ENCODE measurements around the gene C2CD4B. TPM values are rescaled to one million over a fixed set of nuclear protein-coding genes. Genes with fewer than 3 reads are reported as not detected.
A peak's percentile ranks its signal among the peaks of the same experiment; 100 is the strongest.

Gene C2CD4B
- total RNA-seq, 1 experiment from 2014 or later, result 0.13 TPM

DNA sequence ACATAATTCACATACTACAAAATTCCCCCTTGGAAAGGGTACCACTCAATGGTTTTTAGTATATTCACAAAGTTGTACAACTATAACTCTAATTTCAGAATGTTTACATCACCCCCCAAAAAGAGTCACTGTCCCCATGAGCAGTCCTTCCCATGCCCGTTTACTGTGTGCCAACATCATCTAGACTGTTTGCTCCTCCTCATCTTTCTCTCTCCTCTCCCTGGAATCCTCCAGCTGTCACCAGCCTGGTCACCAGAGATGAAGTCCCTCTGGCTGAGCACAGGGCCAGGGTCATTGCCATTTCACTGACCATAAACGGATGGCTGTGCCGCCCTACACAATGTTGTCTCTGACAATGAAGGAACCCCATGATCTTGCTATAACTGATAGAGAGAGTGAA is 45.2 kb downstream of the C2CD4B start:
- no peak overlapping the region for H3K23ac ChIP-seq (ENCODE audit: insufficient read length, low read depth, low read length)
- H3K14ac ChIP-seq (ENCODE audit: insufficient read depth, low read length), result no peak overlapping the region
- no peaks in the 10 kb centered on the region for H3K79me1 ChIP-seq (ENCODE audit: insufficient read depth, low read depth, low read length, poor library complexity, severe bottlenecking)
- Mint-ChIP-seq H3K27me3 (ENCODE audit: low read depth) (no peaks in the 10 kb centered on the region; the same call in 1 of the 2 replicates), H3K27ac (peak overlapping the region in 1 of 3 experiments; percentile 40; a peak in 1 of 7 replicates), H3K4me1 (peaks cover 0 to 12% of the 10 kb centered on the region in 2 experiments; a peak in 2 of 4 replicates), H3K4me3 (no peak overlapping the region), H3K9me3 (no peaks in the 10 kb centered on the region; a peak in 1 of 5 replicates), H3K36me3 (ENCODE audit: insufficient read depth in 1 of 3, low read depth in 3 of 3) (no peaks in the 10 kb centered on the region)
- H4K5ac ChIP-seq (ENCODE audit: insufficient read length, low read depth, low read length), result no peak overlapping the region
- H2AFZ ChIP-seq (ENCODE audit: low read length), result no peak overlapping the region
- H3K9me3 ChIP-seq (ENCODE audit: control insufficient read depth, low read depth, low read length), result no peaks in the 10 kb centered on the region
- H3K27me3 ChIP-seq (ENCODE audit: insufficient read depth, low read length), result no peaks in the 10 kb centered on the region
- H3K27ac ChIP-seq (ENCODE audit: insufficient read length, low read depth, low read length), result no peak overlapping the region
- TF ChIP-seq, protein P1, sequence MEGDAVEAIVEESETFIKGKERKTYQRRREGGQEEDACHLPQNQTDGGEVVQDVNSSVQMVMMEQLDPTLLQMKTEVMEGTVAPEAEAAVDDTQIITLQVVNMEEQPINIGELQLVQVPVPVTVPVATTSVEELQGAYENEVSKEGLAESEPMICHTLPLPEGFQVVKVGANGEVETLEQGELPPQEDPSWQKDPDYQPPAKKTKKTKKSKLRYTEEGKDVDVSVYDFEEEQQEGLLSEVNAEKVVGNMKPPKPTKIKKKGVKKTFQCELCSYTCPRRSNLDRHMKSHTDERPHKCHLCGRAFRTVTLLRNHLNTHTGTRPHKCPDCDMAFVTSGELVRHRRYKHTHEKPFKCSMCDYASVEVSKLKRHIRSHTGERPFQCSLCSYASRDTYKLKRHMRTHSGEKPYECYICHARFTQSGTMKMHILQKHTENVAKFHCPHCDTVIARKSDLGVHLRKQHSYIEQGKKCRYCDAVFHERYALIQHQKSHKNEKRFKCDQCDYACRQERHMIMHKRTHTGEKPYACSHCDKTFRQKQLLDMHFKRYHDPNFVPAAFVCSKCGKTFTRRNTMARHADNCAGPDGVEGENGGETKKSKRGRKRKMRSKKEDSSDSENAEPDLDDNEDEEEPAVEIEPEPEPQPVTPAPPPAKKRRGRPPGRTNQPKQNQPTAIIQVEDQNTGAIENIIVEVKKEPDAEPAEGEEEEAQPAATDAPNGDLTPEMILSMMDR (conservative IDR thresholded peaks at IDR 0.05), result no peak
- no peak overlapping the region for H2BK120ac ChIP-seq (ENCODE audit: low read depth, low read length, poor library complexity, severe bottlenecking)
- H3K18ac ChIP-seq (ENCODE audit: insufficient read length, low read depth, low read length), result no peak overlapping the region
- no peak overlapping the region for H2AK5ac ChIP-seq (ENCODE audit: insufficient read length, low read length)
- H3T11ph ChIP-seq (ENCODE audit: low read length), result no peak overlapping the region
- no peak overlapping the region for H3K56ac ChIP-seq (ENCODE audit: insufficient read length, low read depth, low read length)
- no peak overlapping the region for H3K4ac ChIP-seq (ENCODE audit: low read depth, low read length)
- no peak overlapping the region for H3K9ac ChIP-seq (ENCODE audit: extremely low read depth, insufficient read length, low read length)
- no peaks in the 10 kb centered on the region for H4K20me1 ChIP-seq (ENCODE audit: control insufficient read depth, insufficient read depth, insufficient read length)
- H3K79me2 ChIP-seq (ENCODE audit: insufficient read depth, low read length), result no peaks in the 10 kb centered on the region
- no peak overlapping the region for H3K4me2 ChIP-seq (ENCODE audit: insufficient read depth, insufficient read length, low read length)
- no peak overlapping the region for H4K91ac ChIP-seq (ENCODE audit: insufficient read length, low read depth, low read length)
- no peak overlapping the region for H4K8ac ChIP-seq (replicated peaks; ENCODE audit: insufficient read length, low read depth, low read length)
- H3K4me1 ChIP-seq (ENCODE audit: insufficient read depth, low read length), result peaks cover 7% of the 10 kb centered on the region
- WGBS (ENCODE audit: extremely low coverage, insufficient read length, low lambda C conversion rate), result no CpG with 5 or more reads among the region's 3 CpGs
- no peak overlapping the region for H2BK12ac ChIP-seq (ENCODE audit: insufficient read length, low read depth, low read length)
- no peaks in the 10 kb centered on the region for H3K23me2 ChIP-seq (ENCODE audit: insufficient read length, low read depth, low read length, poor library complexity, severe bottlenecking)
- no peak overlapping the region for H2BK20ac ChIP-seq (ENCODE audit: low read depth, low read length, poor library complexity, severe bottlenecking)
- H2BK5ac ChIP-seq (ENCODE audit: insufficient read length, low read length), result no peak overlapping the region
- H2BK15ac ChIP-seq (ENCODE audit: low read depth, low read length), result no peak overlapping the region
- DNase-seq, result no peak
